BLaER1 treated with 17β-estradiol and CSF1 and Interleukin-3, amounts not matched to agents 10 nM and 100 nM (cell line): ENCODE results near the gene IFT27.

Experiments used
- H3K27ac ChIP-seq, 11 experiments: shearing (Covaris generic); formaldehyde crosslinking; 2 replicates each; pipeline ENCODE4 v1.8.1; 2022
- H3K27me3 ChIP-seq, 11 experiments: shearing (Covaris generic); formaldehyde crosslinking; 2 replicates each; pipeline ENCODE4 v1.8.1; 2022
- H3K36me3 ChIP-seq, 11 experiments: shearing (Covaris generic); formaldehyde crosslinking; 2 replicates each; pipeline ENCODE4 v1.8.1; 2022
- H3K4me1 ChIP-seq, 10 experiments: shearing (Covaris generic); formaldehyde crosslinking; 2 replicates each; pipeline ENCODE4 v1.8.1; 2022
- H3K4me2 ChIP-seq, 11 experiments: shearing (Covaris generic); formaldehyde crosslinking; 2 replicates each; pipeline ENCODE4 v1.8.1; 2022
- H3K4me3 ChIP-seq, 10 experiments: shearing (Covaris generic); formaldehyde crosslinking; 2 replicates each; pipeline ENCODE4 v1.8.1; 2022
- H3K9ac ChIP-seq, 11 experiments: shearing (Covaris generic); formaldehyde crosslinking; 2 replicates each; pipeline ENCODE4 v1.8.1; 2022
- H3K9me3 ChIP-seq, 11 experiments: shearing (Covaris generic); formaldehyde crosslinking; replicated peaks in 1 of 11; 2 replicates each; pipeline ENCODE4 v1.8.1; 2022
- H4K20me1 ChIP-seq, 11 experiments: shearing (Covaris generic); formaldehyde crosslinking; 2 replicates each; pipeline ENCODE4 v1.8.1; 2022
- Cebpa-rat ChIP-seq, 11 experiments: shearing (Covaris generic); IDR thresholded peaks; 2 replicates each; pipeline ENCODE4 v1.8.1; 2022

Gene IFT27

DNA sequence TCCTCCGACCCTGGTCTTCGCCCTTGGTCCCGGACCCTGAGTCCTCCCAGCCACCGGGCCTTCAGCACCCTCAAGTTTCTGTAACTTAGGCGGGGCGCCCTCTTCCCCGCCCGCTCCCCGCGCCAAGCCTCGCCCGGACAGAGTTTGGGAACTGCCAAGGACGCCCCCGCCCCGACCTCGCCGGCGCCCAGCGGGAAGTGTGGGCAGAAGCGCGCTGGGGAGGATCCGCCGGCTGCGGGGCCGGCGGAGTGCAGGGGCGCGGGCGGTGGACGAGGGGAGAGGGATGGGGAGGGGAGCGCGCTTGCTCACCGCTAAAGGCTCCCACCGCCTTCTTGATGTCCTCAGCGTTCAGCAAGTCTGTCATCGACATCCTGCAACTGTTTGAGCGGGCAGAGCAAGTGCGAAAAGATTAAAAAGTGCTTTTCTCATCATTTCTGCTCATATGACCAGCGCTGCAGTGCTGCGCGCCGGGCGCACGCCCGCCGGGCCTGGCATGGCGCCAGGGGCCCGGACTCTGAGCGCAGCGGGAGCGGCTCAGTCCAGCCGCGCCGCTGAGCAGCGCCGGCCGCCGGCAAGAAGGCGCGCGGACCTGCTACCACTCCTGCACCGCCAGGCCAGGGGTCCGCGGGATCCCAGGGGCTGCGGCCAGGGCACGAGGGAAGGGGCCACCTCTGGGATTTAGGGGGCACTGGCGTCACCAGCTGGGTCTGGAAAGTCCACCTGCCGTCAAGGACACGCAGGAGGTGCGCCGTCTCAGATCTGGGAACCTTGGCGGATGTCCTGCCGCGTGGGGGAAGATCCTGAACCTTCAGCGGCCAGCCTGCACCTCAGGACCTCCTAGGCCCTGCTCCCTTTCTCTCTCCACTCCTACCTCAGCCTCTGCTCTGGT lies 41.0 kb upstream of the IFT27 start, which contains the start of gene PVALB:
Gene PVALB (minus strand): TSS at position 400 of the 889 bp plus-strand sequence. CDS start 30 bp downstream, at position 370.
- Histone ChIP-seq H3K9ac (peak within 1 kb of the TSS in 6 of 11 experiments; percentile 3 to 35 (median 23); a peak in 4 of 22 replicates), H3K27ac (no peak within 1 kb of the TSS), H3K27me3 (peaks cover 59 to 92% (median 81%) of the 10 kb centered on the region in 11 experiments), H4K20me1 (peaks cover 0 to 63% (median 17%) of the 10 kb centered on the region in 11 experiments; a peak in 14 of 22 replicates), H3K4me3 (peak within 1 kb of the TSS; percentile 14 to 56 (median 44); a peak in 18 of 20 replicates), H3K36me3 (no peaks in the 10 kb centered on the region), H3K9me3 (no peaks in the 10 kb centered on the region), H3K4me1 (peaks cover 17 to 42% (median 31%) of the 10 kb centered on the region in 10 experiments), H3K4me2 (peak within 1 kb of the TSS; percentile 52 to 96 (median 79))
- TF ChIP-seq Cebpa-rat (IDR thresholded peaks at IDR 0.05), result no peak

DNA sequence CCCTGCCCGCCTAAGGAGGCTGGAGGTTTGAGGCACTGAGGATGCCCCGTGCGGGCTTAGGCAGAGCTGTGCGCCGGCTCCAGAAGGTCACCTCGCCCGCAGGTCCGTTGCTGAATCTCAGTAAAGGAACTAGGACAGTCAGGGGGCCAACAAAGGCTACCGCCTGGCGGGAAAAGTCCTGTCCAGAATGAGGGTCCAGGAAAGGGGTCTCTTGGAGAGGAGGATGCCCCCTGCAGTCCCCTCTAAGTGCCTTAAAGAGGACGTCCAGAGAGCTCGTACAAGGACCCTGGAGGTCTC lies 40.4 kb upstream of the IFT27 start:
- H3K27me3 ChIP-seq, result peaks cover 59 to 88% (median 81%) of the 10 kb centered on the region in 11 experiments
- H3K4me3 ChIP-seq, result peak overlapping the region; percentile 14 to 56 (median 44); a peak in 17 of 20 replicates
- peaks cover 17 to 48% (median 32%) of the 10 kb centered on the region in 10 experiments for H3K4me1 ChIP-seq
- H3K9ac ChIP-seq, result peak overlapping the region in 4 of 11 experiments; percentile 3 to 35 (median 16); a peak in 3 of 22 replicates
- no peak overlapping the region for H3K27ac ChIP-seq
- no peaks in the 10 kb centered on the region for H3K9me3 ChIP-seq
- H3K4me2 ChIP-seq, result peak overlapping the region; percentile 52 to 96 (median 79)
- TF ChIP-seq Cebpa-rat (IDR thresholded peaks at IDR 0.05), result no peak
- H3K36me3 ChIP-seq, result no peaks in the 10 kb centered on the region
- peaks cover 0 to 63% (median 17%) of the 10 kb centered on the region in 11 experiments; a peak in 14 of 22 replicates for H4K20me1 ChIP-seq

DNA sequence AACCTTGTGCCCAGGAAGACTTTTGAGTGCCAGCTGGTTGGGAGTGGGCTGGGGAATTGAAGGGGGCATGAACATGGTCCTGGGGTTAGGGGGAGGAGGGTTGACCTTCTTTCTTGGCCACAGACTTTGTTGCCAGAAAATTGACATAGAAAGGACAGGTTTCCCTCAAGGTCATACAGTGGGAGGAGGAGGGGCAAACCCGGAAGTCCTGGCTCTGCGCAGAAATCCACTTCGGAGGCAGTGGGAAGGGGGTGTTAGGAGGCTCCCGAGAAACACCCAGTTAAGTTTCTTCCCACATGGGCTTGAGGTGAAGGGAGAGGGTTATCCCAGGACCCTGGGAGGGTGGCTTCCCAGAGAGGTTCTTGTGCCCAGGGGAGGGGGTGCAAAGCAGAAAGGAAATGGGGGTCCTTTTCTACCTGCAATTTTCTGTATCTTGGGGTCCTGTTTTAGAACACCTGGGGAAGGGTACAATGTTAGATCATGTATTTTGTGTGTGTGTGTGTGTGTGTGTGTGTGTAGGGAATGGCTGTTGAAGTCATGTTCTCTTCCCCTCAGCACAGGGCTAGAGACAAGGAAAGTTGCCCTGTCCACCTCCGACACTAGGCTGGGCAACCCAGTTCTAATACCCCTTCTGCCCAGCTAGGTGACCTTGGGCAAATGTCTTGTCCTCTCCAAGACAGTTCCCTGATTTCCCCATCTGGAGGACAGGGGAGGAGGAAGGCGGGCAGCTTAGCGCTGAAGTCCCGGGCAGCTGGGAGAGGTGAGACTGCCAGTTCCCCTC lies 39.8 kb upstream of the IFT27 start:
- H3K4me3 ChIP-seq, result peak overlapping the region in 3 of 10 experiments; percentile 41 to 56 (median 43); a peak in 4 of 20 replicates
- H3K27ac ChIP-seq, result no peak overlapping the region
- no peaks in the 10 kb centered on the region for H3K9me3 ChIP-seq
- peaks cover 59 to 84% (median 79%) of the 10 kb centered on the region in 11 experiments for H3K27me3 ChIP-seq
- peak overlapping the region; percentile 30 to 96 (median 80); a peak in 19 of 22 replicates for H3K4me2 ChIP-seq
- no peak overlapping the region; a peak in 1 of 22 replicates for H3K9ac ChIP-seq
- H3K4me1 ChIP-seq, result peaks cover 17 to 54% (median 36%) of the 10 kb centered on the region in 10 experiments
- TF ChIP-seq Cebpa-rat (IDR thresholded peaks at IDR 0.05), result no peak
- H3K36me3 ChIP-seq, result no peaks in the 10 kb centered on the region
- H4K20me1 ChIP-seq, result peaks cover 0 to 63% (median 17%) of the 10 kb centered on the region in 11 experiments; a peak in 14 of 22 replicates

DNA sequence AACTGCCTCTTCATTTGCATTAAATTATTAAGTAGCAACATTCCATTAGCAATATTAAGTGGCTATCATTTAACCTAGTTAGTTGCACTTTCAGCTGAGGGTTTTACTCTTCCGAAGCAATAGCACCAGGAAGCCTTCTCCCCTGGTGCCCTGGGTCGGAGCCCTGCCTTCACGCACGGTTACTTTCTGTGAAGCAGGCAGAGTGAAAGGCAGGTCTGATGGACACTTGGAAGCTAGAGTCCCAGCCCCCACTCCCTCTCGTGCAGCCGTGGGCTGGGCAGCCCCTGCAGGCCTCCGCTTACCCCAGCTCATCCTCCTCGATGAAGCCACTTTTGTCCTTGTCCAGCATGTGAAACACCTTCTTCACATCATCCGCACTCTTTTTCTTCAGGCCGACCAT lies 38.9 kb upstream of the IFT27 start:
- Histone ChIP-seq H3K4me2 (peak overlapping the region in 8 of 11 experiments; percentile 30 to 80 (median 62); a peak in 16 of 22 replicates), H3K9me3 (no peaks in the 10 kb centered on the region), H3K27me3 (peaks cover 59 to 74% (median 70%) of the 10 kb centered on the region in 11 experiments), H3K4me1 (peaks cover 17 to 61% (median 42%) of the 10 kb centered on the region in 10 experiments), H3K36me3 (no peaks in the 10 kb centered on the region), H3K9ac (no peak overlapping the region), H3K4me3 (no peak overlapping the region), H4K20me1 (peaks cover 0 to 59% (median 17%) of the 10 kb centered on the region in 11 experiments; a peak in 14 of 22 replicates), H3K27ac (no peak overlapping the region)
- TF ChIP-seq Cebpa-rat (IDR thresholded peaks at IDR 0.05), result no peak

DNA sequence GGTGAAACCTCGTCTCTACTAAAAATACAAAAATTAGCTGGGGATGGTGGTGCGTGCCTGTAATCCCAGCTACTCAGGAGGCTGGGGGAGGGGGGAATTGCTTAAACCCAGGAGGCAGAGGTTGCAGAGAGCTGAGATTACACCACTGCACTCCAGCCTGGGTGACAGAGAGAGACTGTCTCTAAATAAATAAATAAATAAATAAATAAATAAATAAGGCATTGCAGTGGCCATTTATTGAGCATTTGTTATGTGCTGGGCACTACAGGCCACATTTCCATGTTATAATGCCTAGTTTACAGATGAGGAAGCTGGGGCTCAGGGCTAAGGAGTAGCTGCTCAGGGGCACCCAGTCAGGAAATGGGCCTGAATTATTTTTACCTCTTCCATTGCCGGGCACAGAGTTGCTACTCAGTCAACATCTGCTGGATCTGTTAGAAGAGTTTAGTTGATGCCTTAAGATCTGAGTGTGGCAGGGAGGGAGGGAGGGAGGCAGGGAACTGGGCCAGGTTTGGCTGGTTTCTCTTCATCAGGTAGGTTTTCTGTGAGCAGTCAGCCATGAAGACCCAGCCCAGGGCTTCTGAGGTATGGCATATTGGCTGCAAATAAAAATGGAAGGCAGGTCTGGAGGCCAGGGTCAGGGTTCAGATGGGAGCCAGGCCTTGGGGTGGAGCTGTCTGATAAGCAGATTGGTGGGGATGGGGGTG lies 35.3 kb upstream of the IFT27 start:
- Histone ChIP-seq H4K20me1 (peaks cover 0 to 24% (median 6%) of the 10 kb centered on the region in 11 experiments; a peak in 12 of 22 replicates), H3K36me3 (no peaks in the 10 kb centered on the region), H3K4me1 (peaks cover 20 to 79% (median 51%) of the 10 kb centered on the region in 10 experiments), H3K4me3 (no peak overlapping the region), H3K27me3 (peaks cover 26 to 39% (median 35%) of the 10 kb centered on the region in 11 experiments), H3K9me3 (no peaks in the 10 kb centered on the region), H3K4me2 (peak overlapping the region in 4 of 11 experiments; percentile 31 to 50 (median 38); a peak in 8 of 22 replicates), H3K9ac (no peak overlapping the region), H3K27ac (no peak overlapping the region)
- TF ChIP-seq Cebpa-rat (IDR thresholded peaks at IDR 0.05), result no peak

DNA sequence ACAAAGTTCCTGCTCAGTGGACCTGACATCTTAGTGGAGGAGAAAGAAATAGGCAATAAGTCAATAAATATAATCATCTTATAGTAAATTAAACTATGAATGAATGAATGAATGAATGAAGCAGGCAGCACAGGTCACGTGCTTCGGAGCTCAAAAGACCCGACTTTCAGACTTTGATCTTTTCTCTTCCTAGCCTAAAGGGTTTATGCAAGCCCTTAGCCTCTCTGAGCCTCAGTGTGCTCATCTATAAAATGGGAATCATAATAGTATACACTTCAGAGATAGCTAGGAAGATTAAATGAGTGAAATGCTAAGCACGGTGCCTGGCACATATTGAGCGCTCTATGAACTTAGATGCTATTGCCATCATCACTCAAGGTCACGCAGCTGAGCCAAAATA lies 33.4 kb upstream of the IFT27 start:
- H3K27ac ChIP-seq, result no peak overlapping the region
- H3K9me3 ChIP-seq, result no peaks in the 10 kb centered on the region
- H3K4me3 ChIP-seq, result no peak overlapping the region
- H3K4me1 ChIP-seq, result peaks cover 17 to 60% (median 36%) of the 10 kb centered on the region in 10 experiments
- no peak for TF ChIP-seq Cebpa-rat (IDR thresholded peaks at IDR 0.05)
- H3K4me2 ChIP-seq, result peak overlapping the region; percentile 0 to 81 (median 67); a peak in 19 of 22 replicates
- no peaks in the 10 kb centered on the region for H3K36me3 ChIP-seq
- no peak overlapping the region for H3K9ac ChIP-seq
- peaks cover 0 to 5% (median 0%) of the 10 kb centered on the region in 11 experiments; a peak in 3 of 22 replicates for H4K20me1 ChIP-seq
- H3K27me3 ChIP-seq, result peaks cover 8 to 26% (median 16%) of the 10 kb centered on the region in 11 experiments; a peak in 21 of 22 replicates

DNA sequence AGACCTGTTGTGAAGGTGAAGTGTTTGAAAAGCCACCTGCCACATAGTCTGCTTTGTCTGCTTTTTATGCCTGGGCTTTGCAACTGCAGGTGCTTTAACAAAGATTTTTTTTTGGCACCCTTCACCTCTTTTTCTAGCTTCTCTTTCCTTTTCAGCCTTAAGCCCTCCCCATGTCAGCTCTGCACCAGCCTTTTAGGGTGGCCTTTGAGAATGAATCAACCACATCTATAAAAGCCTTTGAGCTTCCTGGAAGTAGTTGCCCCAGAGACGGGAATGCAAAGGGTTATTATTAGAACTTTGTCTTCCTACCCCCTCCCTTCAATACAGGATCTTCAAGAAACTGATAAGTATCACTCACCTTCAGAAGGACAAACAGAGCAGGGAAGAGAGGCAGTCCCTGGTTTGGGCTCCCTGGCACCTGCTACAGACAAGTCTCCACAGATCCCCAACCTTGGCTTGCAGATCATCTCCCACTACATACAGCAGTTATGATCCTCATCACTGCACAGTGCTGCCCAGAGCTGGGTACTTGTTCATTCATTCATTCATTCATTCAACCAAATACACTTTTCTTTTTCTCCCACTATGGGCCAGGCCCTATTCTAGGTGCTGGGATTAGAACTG lies 32.9 kb upstream of the IFT27 start:
- H3K4me2 ChIP-seq, result peak overlapping the region; percentile 43 to 81 (median 67); a peak in 21 of 22 replicates
- H3K9ac ChIP-seq, result 0 out of 22 replicates have a peak overlapping the region, but pooled peaks of 1 of the 11 experiments have one; percentile 4
- H3K27me3 ChIP-seq, result peaks cover 2 to 20% (median 11%) of the 10 kb centered on the region in 11 experiments; a peak in 21 of 22 replicates
- H3K27ac ChIP-seq, result no peak overlapping the region
- peaks cover 0 to 5% (median 0%) of the 10 kb centered on the region in 11 experiments; a peak in 2 of 22 replicates for H4K20me1 ChIP-seq
- H3K36me3 ChIP-seq, result no peaks in the 10 kb centered on the region
- no peak overlapping the region for H3K4me3 ChIP-seq
- H3K9me3 ChIP-seq, result no peaks in the 10 kb centered on the region
- TF ChIP-seq Cebpa-rat (IDR thresholded peaks at IDR 0.05), result no peak
- H3K4me1 ChIP-seq, result peaks cover 17 to 55% (median 34%) of the 10 kb centered on the region in 10 experiments
